Liver (tissue), 3 donors: ENCODE measurements around the gene KIF3C.

Experiments
- EGR1 ChIP-seq, 2 donors: IDR thresholded peaks; 2 replicates each; pipeline ENCODE4 v1.6.1; 2016 to 2018; ENCODE audit warnings: antibody characterized with exemption in 2 of 2, low read depth in 2 of 2
- FOXA1 ChIP-seq: IDR thresholded peaks from 2 replicates; pipeline ENCODE4 v1.6.1; 2016; ENCODE audit warnings: antibody characterized with exemption
- HNF4G ChIP-seq: IDR thresholded peaks from 2 replicates; pipeline ENCODE4 v1.6.1; 2016; ENCODE audit warnings: antibody characterized with exemption
- MAX ChIP-seq: IDR thresholded peaks from 2 replicates; pipeline ENCODE4 v1.6.1; 2016; ENCODE audit warnings: antibody characterized with exemption
- NR2F2 ChIP-seq: IDR thresholded peaks from 2 replicates; pipeline ENCODE4 v1.6.1; 2016; ENCODE audit warnings: antibody characterized with exemption
- RAD21 ChIP-seq, 2 donors: IDR thresholded peaks; 2 replicates each; pipeline ENCODE4 v1.6.1; 2016; ENCODE audit warnings: antibody characterized with exemption in 2 of 2, mild to moderate bottlenecking in 2 of 2
- RXRA ChIP-seq, 2 donors: IDR thresholded peaks; 2 replicates each; pipeline ENCODE4 v1.6.1; 2017 to 2018; ENCODE audit warnings: antibody characterized with exemption in 2 of 2, mild to moderate bottlenecking in 1 of 2
- SP1 ChIP-seq: IDR thresholded peaks from 2 replicates; pipeline ENCODE4 v1.6.1; 2018; ENCODE audit warnings: antibody characterized with exemption, mild to moderate bottlenecking
- TAF1 ChIP-seq: conservative IDR thresholded peaks from 2 replicates; pipeline ENCODE4 v1.6.1; 2016; ENCODE audit warnings: antibody characterized with exemption, mild to moderate bottlenecking
- YY1 ChIP-seq: IDR thresholded peaks from 2 replicates; pipeline ENCODE4 v1.6.1; 2016; ENCODE audit warnings: antibody characterized with exemption, mild to moderate bottlenecking
- ZBTB33 ChIP-seq: IDR thresholded peaks from 2 replicates; pipeline ENCODE4 v1.6.1; 2016; ENCODE audit warnings: antibody characterized with exemption
- TF ChIP-seq, protein P1 (sequence below): fragments of 150-350 bp; IDR thresholded peaks from 2 replicates; pipeline ENCODE4 v1.5.1; 2017; ENCODE audit warnings: improper control_type of control experiment, low read depth, low read length; ENCODE audit not compliant: missing input control
- TF ChIP-seq, protein P2 (sequence below): IDR thresholded peaks from 2 replicates; pipeline ENCODE4 v1.6.1; 2016; ENCODE audit warnings: antibody characterized with exemption, mild to moderate bottlenecking
- donor health status: healthy.
- donor health status: healthy.

DNA sequence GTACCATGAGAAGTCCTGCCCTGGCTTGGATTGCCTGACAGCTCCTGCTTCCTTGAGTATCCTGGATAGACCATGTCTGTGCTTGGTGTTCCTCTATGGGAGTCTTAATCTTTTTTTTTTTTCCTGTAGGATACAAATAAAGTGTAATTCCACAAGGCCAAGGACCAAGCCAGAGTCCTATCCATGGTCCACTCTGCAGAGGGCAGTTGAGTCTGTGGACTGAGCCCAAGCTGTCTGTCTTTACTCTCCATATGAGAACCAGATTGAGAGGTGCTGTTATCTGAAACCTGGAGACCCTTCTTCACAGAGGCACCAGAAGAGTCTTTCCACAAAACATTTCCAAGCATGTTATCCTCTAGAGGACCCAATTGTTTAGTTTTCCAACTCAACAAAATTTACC is 1.4 kb upstream of the KIF3C start:
- no peak for TF ChIP-seq SP1
- no peak for TF ChIP-seq NR2F2
- TF ChIP-seq, protein P1, sequence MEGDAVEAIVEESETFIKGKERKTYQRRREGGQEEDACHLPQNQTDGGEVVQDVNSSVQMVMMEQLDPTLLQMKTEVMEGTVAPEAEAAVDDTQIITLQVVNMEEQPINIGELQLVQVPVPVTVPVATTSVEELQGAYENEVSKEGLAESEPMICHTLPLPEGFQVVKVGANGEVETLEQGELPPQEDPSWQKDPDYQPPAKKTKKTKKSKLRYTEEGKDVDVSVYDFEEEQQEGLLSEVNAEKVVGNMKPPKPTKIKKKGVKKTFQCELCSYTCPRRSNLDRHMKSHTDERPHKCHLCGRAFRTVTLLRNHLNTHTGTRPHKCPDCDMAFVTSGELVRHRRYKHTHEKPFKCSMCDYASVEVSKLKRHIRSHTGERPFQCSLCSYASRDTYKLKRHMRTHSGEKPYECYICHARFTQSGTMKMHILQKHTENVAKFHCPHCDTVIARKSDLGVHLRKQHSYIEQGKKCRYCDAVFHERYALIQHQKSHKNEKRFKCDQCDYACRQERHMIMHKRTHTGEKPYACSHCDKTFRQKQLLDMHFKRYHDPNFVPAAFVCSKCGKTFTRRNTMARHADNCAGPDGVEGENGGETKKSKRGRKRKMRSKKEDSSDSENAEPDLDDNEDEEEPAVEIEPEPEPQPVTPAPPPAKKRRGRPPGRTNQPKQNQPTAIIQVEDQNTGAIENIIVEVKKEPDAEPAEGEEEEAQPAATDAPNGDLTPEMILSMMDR = no peak
- TF ChIP-seq YY1 = no peak
- no peak for TF ChIP-seq TAF1
- TF ChIP-seq, protein P2, sequence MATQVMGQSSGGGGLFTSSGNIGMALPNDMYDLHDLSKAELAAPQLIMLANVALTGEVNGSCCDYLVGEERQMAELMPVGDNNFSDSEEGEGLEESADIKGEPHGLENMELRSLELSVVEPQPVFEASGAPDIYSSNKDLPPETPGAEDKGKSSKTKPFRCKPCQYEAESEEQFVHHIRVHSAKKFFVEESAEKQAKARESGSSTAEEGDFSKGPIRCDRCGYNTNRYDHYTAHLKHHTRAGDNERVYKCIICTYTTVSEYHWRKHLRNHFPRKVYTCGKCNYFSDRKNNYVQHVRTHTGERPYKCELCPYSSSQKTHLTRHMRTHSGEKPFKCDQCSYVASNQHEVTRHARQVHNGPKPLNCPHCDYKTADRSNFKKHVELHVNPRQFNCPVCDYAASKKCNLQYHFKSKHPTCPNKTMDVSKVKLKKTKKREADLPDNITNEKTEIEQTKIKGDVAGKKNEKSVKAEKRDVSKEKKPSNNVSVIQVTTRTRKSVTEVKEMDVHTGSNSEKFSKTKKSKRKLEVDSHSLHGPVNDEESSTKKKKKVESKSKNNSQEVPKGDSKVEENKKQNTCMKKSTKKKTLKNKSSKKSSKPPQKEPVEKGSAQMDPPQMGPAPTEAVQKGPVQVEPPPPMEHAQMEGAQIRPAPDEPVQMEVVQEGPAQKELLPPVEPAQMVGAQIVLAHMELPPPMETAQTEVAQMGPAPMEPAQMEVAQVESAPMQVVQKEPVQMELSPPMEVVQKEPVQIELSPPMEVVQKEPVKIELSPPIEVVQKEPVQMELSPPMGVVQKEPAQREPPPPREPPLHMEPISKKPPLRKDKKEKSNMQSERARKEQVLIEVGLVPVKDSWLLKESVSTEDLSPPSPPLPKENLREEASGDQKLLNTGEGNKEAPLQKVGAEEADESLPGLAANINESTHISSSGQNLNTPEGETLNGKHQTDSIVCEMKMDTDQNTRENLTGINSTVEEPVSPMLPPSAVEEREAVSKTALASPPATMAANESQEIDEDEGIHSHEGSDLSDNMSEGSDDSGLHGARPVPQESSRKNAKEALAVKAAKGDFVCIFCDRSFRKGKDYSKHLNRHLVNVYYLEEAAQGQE = no peak
- TF ChIP-seq MAX = no peak
- no peak for TF ChIP-seq EGR1 (IDR thresholded peaks at IDR 0.05; ENCODE audit: low read depth in 2 of 2)
- peak in 1 of 2 donors; percentile 61 for TF ChIP-seq RAD21 (IDR thresholded peaks at IDR 0.05)
- no peak for TF ChIP-seq ZBTB33
- no peak for TF ChIP-seq RXRA (IDR thresholded peaks at IDR 0.05)
- TF ChIP-seq HNF4G = no peak
- TF ChIP-seq FOXA1 = no peak
